ENCODE results near the gene PPIP5K1.

PPIP5K1 gene

GRCh38 chr15:43488790-43489189 is 101.2 kb downstream of the PPIP5K1 start:
- DNase-seq (ENCODE audit: low spot score), result no peak

GRCh38 chr15:43487271-43487895 is 102.6 kb downstream of the PPIP5K1 start:
- DNase-seq (ENCODE audit: low spot score), result no peak

GRCh38 chr15:43484455-43484854 is 105.6 kb downstream of the PPIP5K1 start:
- DNase-seq (ENCODE audit: low spot score), result no peak
